NCI-H1417 (cell line): ENCODE data around the gene MLLT3.
A peak's percentile ranks its signal among the peaks of the same experiment; 100 is the strongest.

ENCODE experiments used
- DNase-seq, 3 experiments: peaks; one replicate each; lab custom pipeline; 2025; lab: John Stamatoyannopoulos, UW

Gene MLLT3

DNA sequence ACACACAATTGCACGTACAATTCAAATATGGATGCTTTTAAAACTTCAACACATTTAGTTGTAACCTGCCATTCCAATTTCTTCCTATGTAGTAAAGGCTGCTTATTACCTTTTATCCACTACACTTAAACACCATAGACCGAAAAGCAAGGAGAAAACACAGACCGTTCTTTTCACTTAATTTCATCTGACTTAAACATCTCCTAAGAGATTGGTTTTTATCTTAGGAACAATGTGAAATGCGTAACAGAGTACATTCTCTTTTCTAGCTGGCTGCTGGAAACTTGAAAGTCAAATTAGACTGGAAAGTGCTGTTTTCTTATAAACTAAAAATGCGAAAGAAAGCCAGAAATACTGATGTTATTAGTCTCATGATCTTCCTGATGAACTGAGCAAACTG is 241.8 kb downstream of the MLLT3 start:
- no peak for DNase-seq

DNA sequence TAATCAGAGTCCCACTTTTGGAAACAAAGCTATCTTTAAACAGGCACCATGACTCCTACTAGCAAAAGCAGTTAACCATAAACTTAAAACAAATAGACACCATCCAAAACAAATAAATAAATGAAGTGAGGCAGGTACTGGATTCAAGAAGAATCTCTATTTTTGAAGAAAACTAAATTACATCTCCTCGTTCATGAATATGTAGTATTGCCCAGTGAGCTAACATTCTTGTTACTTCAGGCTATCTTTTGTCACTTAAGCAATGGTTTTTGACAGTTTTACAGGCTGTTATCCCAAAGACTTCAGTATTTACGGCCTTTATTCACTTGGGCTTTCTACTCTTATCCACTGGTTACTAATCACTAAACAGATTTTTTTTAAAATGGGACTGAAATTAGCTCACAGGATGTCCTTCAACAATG is 242.5 kb downstream of the MLLT3 start:
- DNase-seq, result no peak

DNA sequence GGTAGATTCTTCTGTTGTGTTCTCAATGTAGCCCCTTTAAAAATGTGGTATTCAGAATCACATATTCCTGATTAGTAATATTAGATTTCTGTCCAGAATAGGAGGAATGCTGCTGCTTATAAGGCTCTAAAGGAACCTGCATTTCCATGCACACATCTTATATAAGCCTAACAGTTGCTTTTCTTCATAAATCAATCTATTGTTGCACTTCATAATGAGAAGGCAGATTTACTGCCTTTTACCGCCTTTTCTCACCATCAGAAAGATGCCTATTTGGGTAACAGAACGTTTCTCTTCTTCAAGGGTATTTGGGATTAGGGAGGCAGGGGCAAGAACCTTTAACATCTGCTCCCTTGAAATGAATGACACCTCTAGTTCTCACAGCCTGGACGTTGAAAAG is 243.4 kb downstream of the MLLT3 start:
- DNase-seq, result no peak

DNA sequence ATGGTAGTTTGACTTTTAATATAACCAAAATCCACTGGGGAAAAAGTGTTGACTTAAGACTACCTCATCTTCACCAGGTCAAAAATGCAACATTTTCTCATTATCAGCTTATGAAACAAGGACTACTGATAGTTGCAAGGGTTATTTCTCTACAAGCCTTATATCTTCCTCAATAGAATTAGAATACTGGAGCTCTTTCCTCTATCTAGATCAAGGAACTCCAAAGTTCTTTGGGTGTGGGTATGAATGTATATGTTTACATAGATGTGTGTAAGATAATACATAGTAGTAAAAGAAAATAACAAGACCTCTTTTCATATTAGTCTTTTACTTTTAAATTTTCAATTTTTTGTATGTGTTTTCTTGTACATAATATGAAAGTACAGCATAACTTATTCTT is 244.5 kb downstream of the MLLT3 start:
- no peak for DNase-seq

DNA sequence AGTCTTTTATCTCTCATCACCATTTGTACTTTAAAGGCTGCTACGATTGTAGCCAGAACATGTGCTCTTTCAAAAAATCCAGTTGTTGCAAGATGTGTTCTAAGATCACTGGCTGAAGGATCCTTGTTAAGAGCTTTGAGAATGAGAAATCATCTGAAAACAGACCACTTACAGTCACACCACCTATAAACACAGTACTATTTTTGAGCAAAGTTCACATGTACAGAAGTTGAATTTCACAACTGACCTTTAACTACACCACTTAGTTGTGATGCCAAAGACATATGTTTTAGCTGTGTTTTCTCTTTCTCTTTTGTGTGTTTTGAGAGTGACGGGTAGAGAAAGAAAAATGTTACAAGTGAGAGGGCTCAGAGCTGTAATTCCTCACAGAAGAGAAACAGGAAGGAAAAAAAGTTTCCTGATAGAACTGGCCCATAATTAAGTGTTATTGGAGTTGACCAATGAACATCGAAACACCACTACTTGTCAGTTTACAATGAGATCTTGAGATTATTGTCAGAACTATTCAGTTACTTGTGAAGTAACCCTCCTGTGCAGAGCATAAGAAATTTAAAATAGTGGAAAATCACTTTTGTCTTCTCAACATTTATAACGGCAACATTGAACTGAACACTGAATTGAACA is 245.4 kb downstream of the MLLT3 start:
- DNase-seq, result no peak

DNA sequence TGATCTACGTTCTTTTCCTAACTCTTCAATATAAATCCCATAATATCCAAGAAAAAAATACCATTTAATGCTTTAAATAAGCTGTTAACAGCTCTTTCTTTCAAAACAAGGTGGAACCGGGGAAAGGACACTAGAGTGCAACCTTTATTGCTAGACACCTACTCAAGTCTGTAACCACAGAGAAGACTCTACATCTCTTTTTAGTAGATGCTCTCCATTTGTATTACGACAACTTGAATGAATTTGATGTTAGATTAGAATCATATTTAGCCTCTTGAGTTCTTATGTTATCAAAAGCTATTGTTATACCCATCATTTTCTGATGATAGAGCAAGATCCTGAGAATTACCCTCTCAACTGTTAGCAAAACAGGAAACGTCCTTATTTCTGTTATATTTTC is 246.3 kb downstream of the MLLT3 start:
- no peak for DNase-seq

DNA sequence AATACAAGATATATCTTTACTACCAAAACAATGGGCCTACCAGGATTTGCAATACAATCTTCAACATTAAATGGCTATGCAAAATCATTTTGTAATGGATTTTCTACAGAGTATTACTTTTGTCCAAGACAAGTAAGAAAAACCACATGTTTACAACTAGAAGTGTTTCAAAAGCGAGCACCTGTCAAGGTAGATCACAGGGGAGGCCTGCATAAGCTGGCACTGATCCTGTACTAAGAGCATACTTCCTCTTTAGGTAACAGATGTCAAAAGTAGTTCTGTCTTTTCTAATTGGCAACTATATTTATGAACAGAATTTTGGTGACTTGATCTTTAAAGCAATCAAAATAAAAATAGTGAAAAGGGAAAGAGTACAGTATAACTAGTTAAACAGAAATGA is 249.0 kb downstream of the MLLT3 start:
- no peak for DNase-seq

DNA sequence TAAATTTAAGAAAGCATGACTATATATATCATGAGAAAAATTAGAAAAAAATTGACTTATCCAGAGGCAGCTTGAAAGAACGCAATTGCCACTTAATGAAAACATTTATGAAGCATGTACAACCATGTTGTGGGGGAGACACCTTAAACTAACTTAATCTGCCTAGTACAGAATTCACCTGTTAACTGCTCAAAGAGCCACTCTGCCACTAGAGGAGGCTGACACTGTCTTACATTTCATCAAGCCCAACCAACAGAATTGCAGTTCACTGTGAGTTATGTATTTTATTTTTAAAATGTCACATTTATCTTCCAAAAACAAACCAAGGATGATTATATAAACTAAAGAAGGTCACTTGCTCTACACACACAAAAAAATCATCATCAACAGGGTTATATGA is 252.9 kb downstream of the MLLT3 start:
- no peak for DNase-seq

DNA sequence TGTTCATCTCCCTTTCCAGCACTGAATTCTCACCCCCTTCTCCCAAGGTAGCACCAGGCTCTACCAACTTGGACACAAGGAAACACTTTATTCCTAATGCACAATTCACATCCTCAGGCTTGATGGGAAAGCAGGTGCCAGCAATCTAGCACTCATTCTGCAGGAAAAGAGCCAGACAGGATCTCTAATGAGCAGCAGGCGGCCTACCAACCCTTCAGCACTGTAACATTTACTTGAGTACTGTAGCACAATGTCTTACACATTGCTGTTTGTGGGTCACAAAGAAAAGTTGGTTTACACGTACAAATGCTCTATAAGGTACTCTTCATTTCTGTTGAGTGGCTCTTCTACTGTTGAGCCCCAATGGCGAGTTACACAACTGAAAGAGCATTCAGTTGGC is 254.4 kb downstream of the MLLT3 start:
- no peak for DNase-seq

DNA sequence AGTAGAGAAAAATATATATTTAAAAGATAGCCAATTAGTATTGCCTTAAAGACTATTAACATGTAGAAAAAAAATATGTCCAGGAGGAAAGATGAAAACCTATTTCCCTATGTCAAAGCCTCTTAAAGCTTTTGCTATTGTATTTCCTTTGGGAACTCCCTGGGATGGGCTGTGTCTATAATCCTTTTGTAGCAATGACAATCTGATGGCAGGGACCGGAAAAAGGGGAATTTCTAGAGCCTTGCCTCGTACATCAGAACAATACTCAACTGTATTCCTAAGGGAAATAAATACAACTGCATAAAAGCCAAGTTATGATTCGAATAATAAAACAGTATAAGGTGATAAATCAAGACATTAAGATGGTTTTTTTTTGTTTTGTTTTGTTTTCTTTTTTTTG is 257.3 kb downstream of the MLLT3 start:
- no peak for DNase-seq

DNA sequence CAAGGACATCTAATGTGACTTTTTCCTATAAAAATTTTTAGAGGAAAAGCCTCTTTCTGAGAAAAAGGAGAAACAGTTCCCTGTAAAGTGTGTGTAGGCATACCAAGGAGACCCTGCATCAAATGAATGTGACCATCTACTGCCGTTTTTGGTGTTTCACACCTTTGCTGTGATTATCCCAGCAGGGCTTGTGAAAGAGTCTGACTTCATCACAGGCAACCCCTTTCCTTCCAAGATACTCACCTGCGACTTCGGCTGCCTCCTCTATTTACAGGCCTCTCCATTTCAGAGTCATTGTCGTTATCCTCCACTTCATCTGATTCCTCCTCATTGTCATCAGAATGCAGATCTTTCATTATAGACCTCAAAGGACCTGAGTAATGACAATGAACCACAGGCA is 259.1 kb downstream of the MLLT3 start:
- peak; percentile 5 to 74 (median 32) for DNase-seq

DNA sequence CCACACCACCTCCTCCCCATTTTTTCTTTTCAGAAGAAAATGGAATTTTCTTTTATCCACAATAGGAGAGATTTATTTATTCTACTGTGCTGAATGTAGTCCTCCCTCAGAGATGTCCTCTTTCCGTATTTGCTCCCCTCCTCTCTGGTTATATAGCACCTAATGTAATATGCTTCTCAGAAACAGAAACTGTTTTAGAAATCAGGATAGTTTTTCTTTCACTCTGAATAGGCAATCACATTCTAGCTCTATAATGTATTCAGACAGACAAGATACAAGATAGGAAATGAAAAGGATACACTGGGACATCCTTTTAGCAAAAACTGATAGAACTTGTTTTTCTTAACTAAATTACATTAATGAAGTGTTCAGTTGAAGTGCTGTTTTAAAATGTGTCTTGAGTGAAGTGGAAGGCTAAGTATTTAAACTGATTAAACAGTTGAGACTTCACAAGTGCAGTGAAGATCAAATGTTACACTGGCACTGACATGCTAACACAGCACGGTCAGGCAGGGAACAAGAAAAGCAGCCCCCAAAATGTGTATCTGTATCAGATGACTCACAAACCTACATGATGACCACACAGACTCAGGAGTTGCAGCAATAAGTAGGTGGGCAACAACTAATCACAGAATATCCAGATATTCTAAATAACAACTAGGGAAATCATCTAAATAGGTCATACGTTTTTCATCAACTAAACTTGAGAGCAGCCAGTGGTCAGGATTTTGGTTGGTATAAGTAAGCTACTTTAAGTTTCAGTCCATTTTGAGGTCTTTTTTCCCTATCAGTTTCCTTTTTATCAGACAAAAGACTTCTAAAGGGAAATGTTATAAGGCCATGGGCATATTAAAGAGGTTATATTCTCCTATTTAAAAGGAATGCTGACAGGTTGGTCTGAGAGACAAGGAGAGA is 260.4 kb downstream of the MLLT3 start:
- DNase-seq, result no peak

DNA sequence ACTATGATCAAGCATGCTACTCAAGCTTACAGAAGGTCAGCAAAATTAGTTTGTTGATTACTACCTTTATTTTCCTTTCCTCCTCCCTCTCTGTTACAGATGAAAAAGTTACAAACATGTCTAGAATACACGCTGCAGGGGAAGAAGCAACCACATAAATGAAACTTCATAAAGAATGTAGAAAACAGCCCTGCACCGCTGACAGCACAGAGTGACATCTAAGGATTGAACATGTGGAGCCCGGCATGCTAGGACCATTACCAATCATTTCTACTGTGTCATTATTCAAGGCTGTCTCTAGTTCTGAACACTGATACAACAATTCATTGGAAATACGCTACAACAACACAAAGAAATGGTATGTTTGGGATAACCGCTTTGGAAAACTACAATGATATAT is 261.1 kb downstream of the MLLT3 start:
- no peak for DNase-seq

DNA sequence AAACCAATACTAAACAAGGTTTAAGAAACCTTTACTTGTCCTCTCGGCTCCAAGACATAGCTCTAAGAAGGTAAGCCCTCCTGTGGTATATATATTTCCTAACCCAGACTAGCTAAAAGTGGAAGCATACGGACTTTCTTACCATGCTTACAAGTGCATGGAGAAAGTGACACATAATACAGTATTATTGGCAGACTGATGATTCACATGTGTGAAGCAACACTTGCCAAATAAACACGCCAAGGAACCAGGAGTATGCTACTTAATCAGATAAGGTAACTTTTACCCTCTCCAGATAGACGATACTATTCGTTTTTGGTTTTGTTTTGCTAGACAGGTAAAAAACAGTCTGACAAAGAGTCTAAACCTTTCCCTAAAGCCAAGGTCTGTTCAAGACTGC is 264.1 kb downstream of the MLLT3 start:
- DNase-seq, result no peak

DNA sequence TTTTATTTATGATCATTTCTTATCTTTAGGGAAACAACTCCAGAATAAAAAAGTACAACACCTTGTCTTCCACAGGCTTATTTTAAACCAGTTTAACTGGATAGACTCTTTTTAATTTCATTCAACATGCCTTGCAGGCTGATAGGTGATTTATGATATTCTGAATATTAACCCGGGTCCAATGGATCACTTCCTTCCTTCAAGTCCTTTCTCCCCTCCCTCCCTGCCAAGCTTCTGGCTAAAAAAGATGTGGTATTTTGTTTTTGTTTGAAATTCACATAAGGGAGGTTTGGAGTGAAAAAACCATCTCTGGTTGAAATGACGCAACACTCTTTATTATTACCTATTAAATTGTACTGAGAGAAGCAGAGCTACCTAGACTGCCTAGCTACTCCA is 265.3 kb downstream of the MLLT3 start:
- DNase-seq, result no peak

DNA sequence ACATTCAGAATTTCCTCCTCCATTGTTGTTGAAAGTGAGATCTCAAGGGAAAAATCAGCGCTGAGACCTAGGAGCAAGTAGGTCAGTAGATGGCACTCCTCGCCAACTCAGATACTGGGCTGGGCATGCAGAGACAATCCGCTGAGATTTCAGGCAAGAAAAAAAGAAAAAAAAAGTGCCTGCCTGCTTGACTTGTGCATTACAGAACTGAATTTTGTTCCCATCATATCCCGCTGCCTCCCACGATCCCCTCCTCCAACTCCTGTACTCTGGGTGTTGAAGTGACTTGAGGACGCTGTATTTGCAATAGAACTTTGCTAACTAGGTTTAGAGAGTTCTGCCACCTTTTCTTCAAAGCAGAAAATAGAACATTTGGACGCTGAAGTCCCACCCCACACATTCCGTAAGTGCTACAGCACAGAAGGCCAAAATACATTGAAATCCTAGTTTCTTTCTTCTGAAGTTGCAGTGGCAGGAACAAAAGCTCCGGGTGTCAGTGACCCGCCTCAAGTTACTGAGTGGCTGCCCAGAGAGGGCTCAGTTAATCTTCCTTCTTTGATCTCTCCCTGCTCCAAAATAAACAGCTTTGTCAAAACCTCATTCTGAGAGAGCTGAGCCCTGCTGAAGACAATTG is 265.8 kb downstream of the MLLT3 start:
- peak; percentile 41 to 76 (median 59) for DNase-seq

DNA sequence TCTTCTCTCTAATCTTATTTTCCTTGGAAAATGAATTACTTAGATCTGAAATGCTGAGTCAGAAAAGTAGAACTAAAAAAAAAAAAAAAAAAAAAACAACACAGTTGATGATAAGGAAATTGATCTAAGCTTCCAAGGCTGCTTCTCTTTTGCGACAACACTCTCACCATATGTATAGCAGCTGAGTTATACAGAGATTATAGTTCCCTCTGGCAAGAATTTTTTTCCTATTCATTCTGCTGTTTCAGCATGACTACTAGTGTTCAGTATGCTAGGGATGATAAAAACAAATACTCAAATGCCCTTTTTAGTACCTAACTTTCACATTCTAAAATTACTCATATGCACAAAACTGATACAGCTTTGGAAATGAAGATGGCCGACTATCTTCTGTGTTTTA is 267.3 kb downstream of the MLLT3 start:
- DNase-seq, result no peak

DNA sequence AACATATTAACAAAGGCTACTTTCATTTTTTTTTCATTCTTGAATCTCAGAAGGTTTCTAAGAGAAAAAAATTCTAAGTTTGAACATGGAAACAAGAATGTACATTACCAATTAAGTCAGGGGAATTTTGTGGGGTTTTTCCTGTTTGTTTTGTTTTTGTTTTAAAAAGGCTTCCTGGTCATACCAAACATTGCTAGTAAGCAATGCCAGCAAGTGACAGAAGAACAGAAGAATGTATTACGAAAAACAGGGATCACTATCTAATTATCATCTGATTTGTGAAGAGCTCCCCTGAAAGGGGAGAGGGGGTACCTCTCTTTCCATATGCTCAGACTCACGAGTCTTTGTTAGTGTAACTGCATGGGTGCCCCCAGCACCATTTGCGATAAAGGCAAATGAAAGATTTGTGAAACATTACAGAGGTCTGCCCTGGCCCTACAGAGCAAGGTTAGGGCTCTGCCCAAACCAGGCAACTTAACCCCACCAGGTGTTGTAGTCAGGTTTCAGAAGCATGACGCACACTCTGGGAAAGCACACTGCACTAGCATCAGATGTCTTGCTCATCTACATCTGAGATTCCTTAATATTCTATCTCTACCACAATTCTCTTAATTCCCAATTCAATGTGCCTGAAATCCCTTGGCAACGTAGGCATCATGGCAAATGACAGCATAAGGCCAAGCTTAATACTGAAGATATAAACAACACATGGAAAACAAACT is 268.2 kb downstream of the MLLT3 start:
- DNase-seq, result no peak

DNA sequence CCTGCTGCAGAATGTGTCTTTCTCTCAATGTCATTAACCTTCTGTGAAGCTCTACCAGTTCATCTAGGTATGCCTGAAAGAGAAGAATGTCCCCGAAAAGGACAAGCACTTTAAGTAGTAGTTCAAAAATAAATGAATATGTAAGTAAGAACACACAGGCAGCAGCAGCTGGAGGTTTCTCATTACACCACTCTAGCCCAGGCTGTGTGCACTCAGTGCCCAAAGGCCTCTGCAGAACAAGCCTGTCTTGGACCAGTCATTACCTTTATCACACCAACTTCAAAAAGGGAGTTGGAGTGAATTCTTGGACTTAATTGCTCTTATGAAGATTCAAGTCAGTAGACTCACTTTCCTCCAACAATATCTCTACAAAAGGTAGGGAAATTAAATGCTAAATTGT is 268.8 kb downstream of the MLLT3 start:
- no peak for DNase-seq

DNA sequence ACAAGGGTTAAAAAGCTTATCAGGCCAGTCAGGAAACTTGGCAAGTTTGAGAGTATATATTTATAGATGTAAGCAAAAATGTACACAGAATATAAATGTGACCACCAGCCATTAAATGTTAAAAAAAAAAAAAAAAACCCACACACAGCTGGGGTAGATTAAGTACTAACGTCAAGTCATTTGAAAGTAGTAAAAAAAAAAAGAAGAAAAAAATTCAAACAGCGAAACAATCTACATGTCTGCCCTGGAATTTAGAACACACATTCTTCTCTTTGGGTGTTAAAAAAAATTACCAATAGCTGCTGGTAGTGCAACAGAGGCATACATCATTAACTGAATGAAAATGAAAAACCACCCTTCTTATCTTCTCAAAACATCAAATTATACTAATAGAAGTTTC is 269.7 kb downstream of the MLLT3 start:
- DNase-seq, result no peak

DNA sequence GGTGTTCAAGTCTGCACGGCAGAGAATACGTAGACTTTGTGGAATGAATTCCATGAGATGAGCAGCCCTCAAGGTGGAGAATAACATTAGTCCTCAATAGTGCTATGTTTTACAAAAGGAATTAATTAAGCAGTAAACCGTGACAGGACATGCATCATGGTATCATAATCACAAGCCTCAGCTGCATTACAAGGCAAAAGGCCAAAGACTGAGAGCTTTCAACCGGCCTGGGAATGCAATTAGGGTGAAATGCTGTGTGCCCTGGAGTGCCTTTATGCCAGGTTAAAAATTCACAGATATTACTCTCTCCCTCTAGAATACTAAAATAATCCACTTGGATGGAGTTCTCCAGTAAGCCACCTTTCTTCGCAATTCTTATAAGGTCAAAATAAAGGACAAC is 270.6 kb downstream of the MLLT3 start:
- no peak for DNase-seq

DNA sequence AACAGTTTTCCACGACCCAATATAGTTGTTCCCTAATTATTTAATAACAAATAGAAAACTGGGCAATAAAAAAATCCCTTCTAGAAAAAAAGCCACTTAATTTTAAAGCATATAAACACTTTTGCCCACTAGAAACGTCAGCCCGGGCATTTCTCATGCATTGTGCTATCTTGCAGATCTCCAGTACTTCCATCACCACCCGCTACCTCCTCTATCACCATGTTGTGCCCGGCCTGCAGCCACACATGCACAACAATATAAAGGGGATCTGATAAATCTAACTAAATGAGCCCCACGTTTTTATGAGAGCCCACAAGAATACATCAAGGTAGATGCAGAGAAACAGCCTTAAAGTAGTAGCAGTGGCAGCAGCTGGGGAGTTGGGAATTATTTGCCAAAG is 272.7 kb downstream of the MLLT3 start:
- no peak for DNase-seq

DNA sequence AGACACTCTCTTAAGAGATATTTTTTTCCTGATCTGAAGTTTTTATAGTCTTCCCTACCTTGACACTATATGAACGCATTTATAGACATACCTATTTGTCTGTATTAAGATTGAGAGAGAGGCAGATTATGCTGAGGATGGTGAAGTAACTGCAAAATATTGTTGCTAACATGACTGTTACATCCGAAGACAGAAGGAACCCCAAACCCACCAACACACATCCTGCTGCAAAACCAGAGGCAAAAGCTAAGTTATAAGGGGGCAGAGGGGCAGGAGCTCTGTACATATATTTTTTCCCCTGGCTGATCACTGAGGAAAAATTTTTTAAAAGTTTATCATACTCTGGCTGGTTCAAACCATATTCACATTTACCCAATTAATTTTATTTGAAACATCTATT is 279.0 kb downstream of the MLLT3 start:
- DNase-seq, result no peak
